ENCODE data around the gene RAB11FIP3.
A peak's percentile ranks its signal among the peaks of the same experiment; 100 is the strongest.

The RAB11FIP3 gene

DNA sequence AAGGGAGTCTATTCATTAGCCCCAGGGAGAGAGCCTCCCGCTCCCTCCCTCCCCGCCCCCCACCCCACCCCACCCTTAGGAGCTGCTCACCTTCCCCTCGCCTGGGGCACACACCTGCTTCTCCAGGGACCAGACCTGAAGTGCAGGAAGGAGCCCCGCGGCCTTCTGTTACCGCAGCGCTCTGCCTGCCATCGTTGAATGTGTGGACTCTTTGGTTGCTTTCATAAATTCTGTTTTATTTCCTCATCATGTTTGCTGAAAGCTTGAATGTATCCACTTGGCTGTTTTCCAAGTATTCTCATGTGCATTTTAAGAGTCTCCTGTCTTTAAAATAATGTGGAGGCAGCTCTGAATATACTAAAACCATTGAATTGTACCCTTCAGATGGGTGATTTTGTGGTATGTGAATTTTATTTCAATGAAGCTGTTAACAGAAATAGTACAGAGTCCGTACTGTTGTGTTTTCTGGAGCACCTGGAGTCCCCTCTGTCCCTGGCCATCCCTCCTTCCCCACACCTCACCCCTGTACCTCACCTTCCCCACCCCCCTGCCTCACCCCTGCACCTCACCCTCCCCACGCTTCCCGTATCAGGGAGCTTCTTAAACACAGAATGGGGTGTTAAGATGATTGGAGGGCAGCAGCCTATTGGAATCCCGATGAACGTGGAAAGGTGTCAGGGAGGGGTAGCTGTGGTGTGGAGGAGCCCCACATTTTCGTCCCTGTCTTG is 25.5 kb downstream of the RAB11FIP3 start:
- Histone ChIP-seq H3K9me3 (ENCODE audit: severe bottlenecking) (no peaks in the 10 kb centered on the region), H3K27ac (0 out of 2 replicates have a peak overlapping the region, but pooled peaks have one; percentile 29), H3K36me3 (no peaks in the 10 kb centered on the region; the same call in 1 of the 2 replicates), H3K4me3 (ENCODE audit: low read depth, low read length) (no peak overlapping the region), H3K27me3 (ENCODE audit: insufficient read depth, low read depth, severe bottlenecking) (no peaks in the 10 kb centered on the region)
- TF ChIP-seq, protein P1, sequence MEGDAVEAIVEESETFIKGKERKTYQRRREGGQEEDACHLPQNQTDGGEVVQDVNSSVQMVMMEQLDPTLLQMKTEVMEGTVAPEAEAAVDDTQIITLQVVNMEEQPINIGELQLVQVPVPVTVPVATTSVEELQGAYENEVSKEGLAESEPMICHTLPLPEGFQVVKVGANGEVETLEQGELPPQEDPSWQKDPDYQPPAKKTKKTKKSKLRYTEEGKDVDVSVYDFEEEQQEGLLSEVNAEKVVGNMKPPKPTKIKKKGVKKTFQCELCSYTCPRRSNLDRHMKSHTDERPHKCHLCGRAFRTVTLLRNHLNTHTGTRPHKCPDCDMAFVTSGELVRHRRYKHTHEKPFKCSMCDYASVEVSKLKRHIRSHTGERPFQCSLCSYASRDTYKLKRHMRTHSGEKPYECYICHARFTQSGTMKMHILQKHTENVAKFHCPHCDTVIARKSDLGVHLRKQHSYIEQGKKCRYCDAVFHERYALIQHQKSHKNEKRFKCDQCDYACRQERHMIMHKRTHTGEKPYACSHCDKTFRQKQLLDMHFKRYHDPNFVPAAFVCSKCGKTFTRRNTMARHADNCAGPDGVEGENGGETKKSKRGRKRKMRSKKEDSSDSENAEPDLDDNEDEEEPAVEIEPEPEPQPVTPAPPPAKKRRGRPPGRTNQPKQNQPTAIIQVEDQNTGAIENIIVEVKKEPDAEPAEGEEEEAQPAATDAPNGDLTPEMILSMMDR (IDR thresholded peaks at IDR 0.05; ENCODE audit: low read depth, low read length) = no peak
- DNase-seq = no peak

DNA sequence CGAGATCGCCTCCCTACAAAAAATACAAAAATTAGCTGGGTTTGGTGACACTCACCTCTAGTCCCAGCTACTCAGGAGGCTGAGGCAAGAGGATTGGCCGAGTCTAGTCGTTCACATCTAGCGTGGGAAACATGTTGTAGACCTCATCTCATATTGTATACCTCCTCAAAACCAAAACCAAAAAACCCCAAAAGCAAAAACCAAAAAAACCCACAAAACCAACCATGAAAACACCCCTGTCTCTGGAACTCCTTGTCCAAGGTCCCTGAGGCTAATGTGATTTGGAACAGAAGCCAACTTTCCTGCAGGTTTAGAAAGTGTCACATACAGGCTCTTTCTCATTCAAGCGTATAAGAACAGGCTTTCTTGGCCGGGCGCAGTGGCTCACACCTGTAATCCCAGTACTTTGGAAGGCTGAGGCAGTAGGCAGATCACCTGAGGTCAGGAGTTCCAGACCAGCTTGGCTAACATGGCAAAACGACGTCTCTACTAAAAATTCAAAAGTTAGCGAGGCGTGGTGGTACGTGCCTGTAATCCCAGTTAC is 29.0 kb downstream of the RAB11FIP3 start:
- peak; percentile 25 for DNase-seq
- H3K4me3 ChIP-seq (ENCODE audit: low read depth, low read length) = no peak overlapping the region
- H3K9me3 ChIP-seq (ENCODE audit: severe bottlenecking) = no peaks in the 10 kb centered on the region
- H3K27ac ChIP-seq = no peak overlapping the region
- no peaks in the 10 kb centered on the region for H3K27me3 ChIP-seq (ENCODE audit: insufficient read depth, low read depth, severe bottlenecking)
- TF ChIP-seq, protein P1 (IDR thresholded peaks at IDR 0.05; ENCODE audit: low read depth, low read length) = no peak
- no peaks in the 10 kb centered on the region for H3K36me3 ChIP-seq

DNA sequence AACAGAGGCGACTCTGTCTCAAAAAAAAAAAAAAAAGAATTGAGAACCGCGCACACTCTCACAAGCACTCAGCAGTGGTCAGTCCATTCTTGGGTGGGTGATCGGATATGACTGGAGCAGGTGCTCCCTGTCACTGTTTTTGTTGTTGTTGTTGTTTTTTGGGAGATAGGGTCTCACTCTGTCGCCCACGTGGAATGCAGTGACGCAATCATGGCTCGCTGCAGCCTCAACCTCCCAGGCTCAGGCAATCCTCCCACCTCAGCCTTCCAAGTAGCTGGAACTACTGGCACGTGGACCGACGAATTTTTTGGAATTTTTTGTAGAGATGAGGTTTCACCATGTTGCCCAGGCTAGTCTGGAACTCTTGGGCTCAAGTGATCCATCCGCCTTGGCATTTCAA is 30.0 kb downstream of the RAB11FIP3 start:
- H3K27ac ChIP-seq = no peak overlapping the region
- H3K36me3 ChIP-seq = no peaks in the 10 kb centered on the region
- H3K9me3 ChIP-seq (ENCODE audit: severe bottlenecking) = no peaks in the 10 kb centered on the region
- H3K4me3 ChIP-seq (ENCODE audit: low read depth, low read length) = no peak overlapping the region
- TF ChIP-seq, protein P1 (IDR thresholded peaks at IDR 0.05; ENCODE audit: low read depth, low read length) = no peak
- no peaks in the 10 kb centered on the region for H3K27me3 ChIP-seq (ENCODE audit: insufficient read depth, low read depth, severe bottlenecking)
- no peak for DNase-seq

DNA sequence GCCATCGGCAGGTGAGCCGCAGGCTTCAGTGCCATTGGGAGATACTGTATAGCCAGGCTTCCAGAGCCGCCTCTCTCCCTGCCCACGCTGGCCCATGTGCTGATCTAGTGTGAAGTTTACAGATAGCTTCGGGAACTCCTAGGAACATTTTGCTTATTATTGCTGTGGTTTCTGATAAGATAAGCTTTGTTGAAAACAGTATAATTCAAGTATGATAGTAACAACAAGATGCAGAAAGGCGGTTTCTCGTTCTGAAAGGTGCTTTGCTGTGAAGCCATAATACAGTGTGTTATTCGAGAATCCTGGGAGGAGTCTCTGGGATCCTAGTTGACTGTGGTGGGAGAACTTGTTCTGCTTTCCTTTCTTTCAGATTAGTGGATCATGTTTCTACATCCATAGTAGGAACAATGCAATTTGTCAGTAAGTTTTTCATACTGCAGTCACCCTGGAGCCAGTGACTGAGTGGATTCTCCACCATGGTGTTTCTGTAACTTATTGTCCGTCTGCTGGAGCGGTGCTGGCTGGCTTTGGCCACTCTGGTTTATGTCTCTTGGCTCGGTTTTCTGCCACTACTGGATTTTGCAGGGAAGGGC is 31.5 kb downstream of the RAB11FIP3 start:
- H3K36me3 ChIP-seq = peaks cover 3% of the 10 kb centered on the region; the same call in 1 of the 2 replicates
- H3K27me3 ChIP-seq (ENCODE audit: insufficient read depth, low read depth, severe bottlenecking) = no peaks in the 10 kb centered on the region
- H3K4me3 ChIP-seq (ENCODE audit: low read depth, low read length) = no peak overlapping the region
- no peaks in the 10 kb centered on the region for H3K9me3 ChIP-seq (ENCODE audit: severe bottlenecking)
- TF ChIP-seq, protein P1 (IDR thresholded peaks at IDR 0.05; ENCODE audit: low read depth, low read length) = no peak
- H3K27ac ChIP-seq = no peak overlapping the region
- DNase-seq = no peak

DNA sequence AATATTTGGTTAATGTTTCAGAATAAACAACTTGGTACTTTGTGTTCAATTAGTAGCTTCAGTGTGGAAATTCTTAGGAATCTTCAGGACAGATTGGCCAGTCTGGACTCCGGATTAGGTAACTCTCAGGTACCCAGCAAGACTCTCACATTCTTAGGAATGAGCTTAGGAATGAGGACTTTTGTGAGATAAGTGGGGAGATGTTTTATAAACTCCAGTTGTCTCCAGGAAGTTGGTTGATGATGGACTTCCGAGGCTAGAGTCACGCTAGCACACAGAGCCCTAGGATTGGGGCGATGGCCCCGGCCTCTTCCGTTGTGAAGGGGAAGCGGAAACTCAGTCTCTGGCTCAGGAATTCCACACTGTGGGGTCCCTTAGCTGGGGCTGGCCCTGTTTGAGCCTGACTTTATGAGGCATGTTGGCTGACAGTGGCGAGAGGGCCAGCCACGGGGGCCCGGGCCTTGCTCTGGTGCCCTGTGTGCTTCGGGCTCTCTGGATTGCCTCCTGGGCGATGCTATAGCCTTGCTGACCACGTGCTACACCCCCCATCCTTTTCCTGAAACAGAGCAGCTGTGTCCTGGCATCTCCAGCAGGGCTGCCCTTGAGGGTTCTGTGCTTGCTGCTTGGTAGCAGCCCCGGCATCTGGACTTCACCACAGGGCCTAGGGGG is 32.4 kb downstream of the RAB11FIP3 start:
- Histone ChIP-seq H3K36me3 (peaks cover 3% of the 10 kb centered on the region; the same call in 1 of the 2 replicates), H3K9me3 (ENCODE audit: severe bottlenecking) (no peaks in the 10 kb centered on the region), H3K27me3 (ENCODE audit: insufficient read depth, low read depth, severe bottlenecking) (no peaks in the 10 kb centered on the region), H3K4me3 (ENCODE audit: low read depth, low read length) (no peak overlapping the region), H3K27ac (no peak overlapping the region)
- DNase-seq = no peak
- TF ChIP-seq, protein P1 (IDR thresholded peaks at IDR 0.05; ENCODE audit: low read depth, low read length) = no peak
